Right ventricle myocardium superior (tissue), 1 donor: ENCODE measurements around the gene RNASE4. TPM values are rescaled to one million over a fixed set of nuclear protein-coding genes. Genes with fewer than 3 reads are reported as not detected.
"Not testable (repeated sequence)": the region's sequence is repeated elsewhere in the genome, so short reads cannot be mapped to it uniquely, and the experiment has no call there.

Source experiments
- ATAC-seq: fragments of 200-7000 bp; cut with Tn5 transposase; one replicate; pipeline ENCODE4 v1.9.1; 2020; ENCODE audit warnings: mild to moderate bottlenecking; ENCODE audit not compliant: poor library complexity
- DNase-seq: peaks from one replicate; pipeline ENCODE4 v3.0.0-alpha.2; 2020
- intact Hi-C: fragments of 100-400 bp; cut with DNase I; formaldehyde crosslinking; loops from one replicate; pipeline ENCODE4 v1.11.2; 2022
- long read RNA-seq: library from polyadenylated mRNA; unstranded; transcript quantifications from one replicate; pipeline ENCODE4 v2.0.0, GENCODE V29; 2021
- total RNA-seq: library from RNA; stranded (reverse); fragmentation: NEBNext Ultra II Directional; extraction: Animal tissue kit (Norgen Biotek cat#: 25700); gene quantifications from one replicate; pipeline ENCODE4 v1.2.1, GENCODE V29; 2021
- donor health status: DM: no; HTN: yes; CAD: no; lungs with severe emphysema.

Gene RNASE4, protein sequence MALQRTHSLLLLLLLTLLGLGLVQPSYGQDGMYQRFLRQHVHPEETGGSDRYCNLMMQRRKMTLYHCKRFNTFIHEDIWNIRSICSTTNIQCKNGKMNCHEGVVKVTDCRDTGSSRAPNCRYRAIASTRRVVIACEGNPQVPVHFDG
- total RNA-seq, result 9.4 TPM
- long read RNA-seq, transcript RNASE4-203 (2 exons, 2,520 nt), result major isoform, 17 of 17 reads
- long read RNA-seq, partial matches to known transcripts, result 0 of 17 reads
- long read RNA-seq, other reads (novel, unspliced or antisense), result 0 of 17 reads

DNA sequence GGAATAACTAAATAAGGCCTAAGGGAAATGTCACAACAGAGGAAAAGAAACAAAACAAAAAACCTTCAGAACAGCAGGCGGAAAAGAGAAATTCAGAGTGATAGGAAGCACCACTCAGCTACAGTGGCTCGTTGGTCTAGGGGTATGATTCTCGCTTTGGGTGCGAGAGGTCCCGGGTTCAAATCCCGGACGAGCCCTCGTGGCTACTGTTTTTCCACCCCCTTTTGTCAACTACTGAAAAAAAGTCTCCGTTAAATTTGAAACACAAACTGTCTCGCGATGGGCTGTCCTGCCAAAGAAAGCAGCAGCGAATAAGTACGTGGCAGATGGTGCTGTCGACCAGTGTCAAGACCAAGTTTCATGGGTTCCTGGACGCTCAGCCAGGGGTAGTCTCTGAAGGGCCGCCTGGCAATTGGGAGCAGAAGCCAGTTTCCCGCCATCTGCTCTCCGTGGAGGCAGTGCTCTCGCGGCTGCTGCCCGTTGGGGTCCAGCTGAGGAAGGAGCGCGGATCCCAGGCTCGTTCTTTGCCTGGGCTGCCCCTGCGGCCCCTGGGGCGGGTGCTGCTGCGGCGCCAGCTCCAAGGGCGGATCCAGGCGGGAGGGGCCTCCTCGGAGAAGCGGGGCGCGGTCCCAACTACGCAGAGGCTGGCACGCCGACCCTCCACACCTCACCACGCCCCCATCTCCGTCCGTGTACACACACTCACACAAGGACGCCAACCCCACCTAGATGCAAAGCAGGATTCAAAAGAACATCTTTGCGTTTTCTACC lies at the start of gene RNASE4:
RNASE4 (plus strand) TSS at position 670 of the 771 bp plus-strand sequence. CDS start 14,812 bp downstream, outside the sequence.
- intact Hi-C loops, result loop anchor here (2.0 to 10.0 kb wide), 3 partner anchors 73 to 361 kb away; partner anchors contain the start of genes PARP2 and RNASE7
- peak; percentile 91 for DNase-seq
- ATAC-seq, result peak; percentile 59

- no peak for ATAC-seq
- intact Hi-C loops, result no loop called here
- no peak for DNase-seq
Measured at GRCh38 chr14:20641591-20641990, 42.8 kb upstream of the RNASE4 start, which contains the start of gene OR6S1. TSS of gene OR6S1 (minus strand) at chr14:20641691. CDS start at chr14:20641691, 0 bp downstream.

DNA sequence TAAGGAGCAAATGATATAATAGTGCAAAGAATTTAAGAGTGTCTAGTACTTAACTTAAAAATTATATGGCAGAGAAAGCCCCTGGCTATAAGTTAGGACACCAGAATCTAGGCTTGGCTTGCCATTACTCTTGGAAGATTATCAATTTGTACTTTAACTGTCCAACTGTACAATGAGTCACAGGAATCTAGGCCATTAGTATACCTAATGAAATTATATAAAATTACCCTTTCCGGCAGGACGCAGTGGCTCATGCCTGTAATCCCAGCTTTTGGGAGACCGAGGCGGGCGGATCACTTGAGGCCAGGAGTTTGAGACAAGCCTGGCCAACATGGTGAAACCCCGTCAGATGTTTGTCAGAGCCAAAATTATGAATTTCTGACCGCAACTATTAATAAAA lies 42.2 kb upstream of the RNASE4 start:
- ATAC-seq, result no peak
- DNase-seq, result no peak
- intact Hi-C loops, result no loop called here

DNA sequence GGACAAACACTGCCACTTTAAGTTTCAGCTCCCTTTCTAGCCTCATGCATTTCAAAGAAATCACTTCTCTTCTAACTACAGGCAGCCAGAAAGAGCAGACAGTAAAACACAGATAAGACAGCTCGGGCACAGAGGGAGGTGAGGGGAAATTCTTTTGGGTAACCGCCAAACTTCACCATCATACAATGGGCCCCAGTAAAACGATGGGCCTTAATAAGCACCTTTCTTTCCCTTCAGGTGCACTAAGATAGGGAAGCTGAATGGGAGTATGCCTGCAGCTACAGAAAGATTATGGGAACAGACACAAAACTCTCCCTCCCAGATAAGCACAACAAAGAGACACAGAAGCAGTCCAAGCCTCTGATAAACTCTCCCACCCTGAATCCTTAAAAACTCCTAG lies 41.6 kb upstream of the RNASE4 start:
- DNase-seq, intact Hi-C loops, ATAC-seq: not testable (repeated sequence)

DNA sequence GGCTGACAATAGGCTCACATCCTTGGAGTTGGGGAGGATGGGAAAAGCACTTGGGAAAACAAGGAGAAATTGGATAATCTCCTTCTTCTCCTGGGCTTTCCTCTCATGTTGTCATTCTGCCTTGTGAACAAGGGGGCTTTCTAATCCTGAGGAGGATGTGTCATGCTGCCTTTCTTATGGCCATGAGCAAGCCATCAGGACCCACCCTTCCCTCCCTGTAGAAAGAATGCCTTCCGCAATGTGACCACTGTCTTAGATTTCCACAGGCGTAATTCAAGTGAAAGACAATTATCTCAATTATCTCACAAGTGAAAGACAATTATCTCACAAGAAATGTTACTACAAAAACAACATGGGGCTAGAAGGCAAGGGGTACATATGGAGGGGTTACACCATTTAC lies 39.8 kb upstream of the RNASE4 start:
- ATAC-seq (no peak), DNase-seq (no peak)
- intact Hi-C loops, result no loop called here

DNA sequence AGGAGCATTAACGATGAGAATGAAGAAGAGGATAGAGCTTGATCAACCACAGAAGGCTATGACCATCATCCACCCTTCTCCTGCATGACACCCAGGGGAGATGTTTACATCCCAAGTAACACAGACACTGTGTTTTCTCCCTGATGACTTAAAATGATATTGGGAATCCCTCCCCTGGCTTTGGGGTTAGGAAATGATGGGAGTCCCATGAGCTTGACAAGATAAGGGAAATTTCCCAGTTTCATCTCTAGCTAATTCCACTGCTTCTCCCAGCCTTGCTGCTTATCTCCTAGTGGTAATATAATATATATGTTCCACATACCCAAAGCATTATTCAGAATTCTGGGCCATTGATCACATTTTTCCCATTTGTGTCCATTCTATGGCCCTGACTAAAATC lies 38.9 kb upstream of the RNASE4 start:
- DNase-seq (no peak), ATAC-seq (no peak)
- intact Hi-C loops, result no loop called here

DNA sequence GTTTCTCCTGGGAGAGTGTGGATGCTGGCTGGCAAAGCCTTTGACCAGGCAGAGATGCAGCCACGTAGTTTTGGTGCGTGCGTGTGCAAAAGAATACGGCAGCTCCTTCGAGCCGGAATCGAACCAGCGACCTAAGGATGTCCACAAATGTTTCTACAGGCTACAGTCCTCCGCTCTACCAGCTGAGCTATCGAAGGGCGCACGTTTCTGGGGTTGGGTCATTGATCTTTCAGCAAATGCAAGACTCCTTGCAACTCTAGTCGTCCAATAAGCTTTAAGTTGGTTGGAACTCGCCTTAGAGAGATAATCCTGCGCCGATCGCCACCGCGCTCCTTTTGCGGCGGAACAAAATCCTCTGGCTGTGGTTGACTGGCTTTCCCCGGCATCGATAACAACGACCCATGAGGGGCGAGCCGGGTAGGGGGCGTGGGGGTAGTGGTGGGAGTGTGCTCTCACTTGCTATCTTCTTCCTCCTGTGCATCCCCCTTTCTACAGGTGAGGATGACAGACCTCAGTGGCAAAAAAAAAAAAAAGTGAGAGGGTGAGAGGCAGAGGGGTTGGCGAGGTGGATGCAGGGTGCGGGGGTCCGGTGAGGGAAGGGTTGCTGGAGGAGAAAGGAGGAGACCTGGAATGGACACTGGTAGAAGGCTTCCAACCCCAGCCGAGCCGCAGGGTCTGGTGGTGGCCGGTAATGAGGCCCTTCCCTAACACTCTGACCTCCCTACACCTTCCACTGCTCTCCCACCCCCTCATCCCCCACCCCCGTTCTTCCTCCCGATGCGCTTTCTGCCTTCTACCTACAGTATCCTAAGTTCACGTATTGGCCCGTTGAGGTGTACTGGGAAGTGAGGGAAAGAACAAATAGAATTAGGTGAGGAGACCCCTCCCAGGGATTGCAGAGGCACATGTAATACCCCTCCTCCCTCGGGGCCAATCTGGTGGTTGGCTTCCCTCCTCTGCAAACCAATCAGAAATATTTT lies 31.1 kb upstream of the RNASE4 start:
- intact Hi-C loops, result no loop called here
- ATAC-seq (no peak), DNase-seq (no peak)

DNA sequence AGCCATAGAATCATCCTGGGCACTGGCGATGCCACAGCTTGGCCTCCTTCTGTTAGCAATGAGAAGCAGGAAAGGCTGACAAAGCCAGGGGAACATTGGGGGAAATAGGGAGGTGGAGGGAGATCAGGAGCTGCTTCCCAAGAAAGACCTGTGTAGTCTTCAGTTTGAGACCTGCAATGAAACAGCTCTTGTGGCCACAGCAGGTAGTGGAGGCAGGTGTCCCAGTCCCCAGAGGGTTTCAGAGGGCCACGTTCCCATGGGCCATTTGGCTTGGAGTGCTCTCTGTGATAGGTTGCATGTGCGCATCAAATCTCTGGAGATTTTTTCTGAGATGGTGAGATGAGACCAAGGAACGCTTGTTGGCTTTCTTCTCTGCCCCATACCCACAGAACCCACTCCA lies 28.5 kb upstream of the RNASE4 start:
- intact Hi-C loops, result no loop called here
- ATAC-seq (no peak), DNase-seq (no peak)

DNA sequence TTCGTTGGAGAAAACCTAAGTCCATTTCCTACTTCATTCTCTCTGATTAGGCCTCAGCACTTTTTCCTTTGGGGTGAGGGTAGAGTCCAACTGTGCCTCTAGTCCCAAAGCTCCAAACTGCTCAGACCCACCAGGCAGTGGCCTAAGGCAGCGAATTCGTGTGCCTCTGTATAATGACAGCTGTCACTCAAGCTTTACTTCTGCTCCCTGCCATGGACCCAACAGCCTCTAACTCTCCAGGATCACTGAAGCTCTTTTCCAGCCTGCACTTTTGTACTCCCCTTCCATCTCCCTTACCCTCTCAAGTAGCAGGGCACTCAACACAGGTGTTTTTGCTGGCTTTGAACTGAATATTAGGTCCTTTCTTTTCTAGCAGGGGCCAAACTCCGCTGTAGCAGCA lies 28.1 kb upstream of the RNASE4 start:
- DNase-seq (no peak), ATAC-seq (no peak)
- intact Hi-C loops, result no loop called here

GRCh38 chr14:20657216-20658211 lies 26.8 kb upstream of the RNASE4 start:
- DNase-seq (no peak), ATAC-seq (no peak)
- intact Hi-C loops, result no loop called here

DNA sequence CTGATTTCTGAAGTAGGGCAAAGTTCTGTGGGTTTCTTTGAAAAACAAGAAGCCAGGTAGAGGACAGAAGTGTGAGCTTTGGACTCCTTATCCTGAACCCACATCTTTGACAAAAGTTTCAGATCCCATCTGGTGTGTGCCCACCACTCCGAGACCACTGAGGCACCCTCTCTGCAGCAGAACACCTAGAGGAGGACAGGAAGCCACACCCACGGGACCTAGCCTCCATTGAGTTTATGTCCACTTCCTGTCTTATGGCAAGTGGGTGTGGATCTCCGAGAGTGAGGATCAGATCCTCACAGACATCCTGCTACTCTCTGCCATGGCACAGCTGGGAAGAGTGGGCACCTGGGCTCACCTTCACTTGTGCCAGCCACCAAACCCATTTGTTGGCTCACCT lies 26.1 kb upstream of the RNASE4 start:
- intact Hi-C loops, result no loop called here
- ATAC-seq, result no peak
- no peak for DNase-seq

- DNase-seq, result no peak
- no peak for ATAC-seq
- intact Hi-C loops, result no loop called here
Measured at GRCh38 chr14:20659336-20659735, 25.0 kb upstream of the RNASE4 start.

DNA sequence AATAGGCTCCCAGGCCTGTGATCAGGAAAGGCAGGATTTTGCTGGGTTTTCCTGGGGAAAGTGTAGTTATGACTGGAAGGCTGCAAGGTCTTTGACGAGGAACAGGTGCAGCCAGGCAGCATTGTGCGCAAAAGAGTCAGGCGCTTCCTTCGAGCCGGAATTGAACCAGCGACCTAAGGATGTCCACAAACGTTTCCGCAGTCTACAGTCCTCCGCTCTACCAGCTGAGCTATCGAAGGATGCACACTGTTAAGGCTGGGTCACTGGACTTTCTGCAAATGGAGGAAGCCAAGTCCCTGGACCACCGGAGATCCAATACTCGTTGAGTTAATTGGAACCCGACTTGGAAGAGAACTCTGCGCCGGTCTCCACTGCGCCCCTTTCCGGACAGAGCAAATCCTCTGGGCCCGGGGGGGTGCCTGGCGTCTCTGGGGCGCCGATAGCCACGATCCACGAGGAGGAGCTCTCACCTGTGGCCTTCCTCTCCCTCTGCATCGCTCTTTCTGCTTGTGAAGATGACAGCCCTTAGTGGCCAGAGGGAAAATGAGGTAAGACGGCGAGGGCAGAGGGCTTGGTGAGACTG lies 24.5 kb upstream of the RNASE4 start:
- ATAC-seq (no peak), DNase-seq (no peak)
- intact Hi-C loops, result no loop called here

DNA sequence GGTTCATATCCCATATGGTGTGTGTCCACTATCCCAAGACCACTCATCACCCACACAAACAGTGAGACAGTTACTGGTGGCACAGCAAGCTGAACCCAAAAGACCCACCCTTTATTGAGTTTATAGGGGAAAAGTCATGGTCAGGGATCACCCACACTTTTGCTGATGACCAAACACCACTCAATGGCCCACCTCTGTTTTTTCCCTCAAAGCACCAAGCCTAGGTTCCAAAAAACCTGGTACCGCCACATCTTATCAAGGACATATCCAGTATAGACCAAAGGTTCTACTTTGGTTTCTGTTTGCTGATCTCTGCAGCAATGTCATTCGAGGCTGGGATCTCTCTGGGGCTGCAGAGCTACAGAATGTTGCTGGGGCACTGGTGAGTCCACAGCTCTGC lies 23.2 kb upstream of the RNASE4 start:
- intact Hi-C loops, result no loop called here
- DNase-seq (no peak), ATAC-seq (no peak)

DNA sequence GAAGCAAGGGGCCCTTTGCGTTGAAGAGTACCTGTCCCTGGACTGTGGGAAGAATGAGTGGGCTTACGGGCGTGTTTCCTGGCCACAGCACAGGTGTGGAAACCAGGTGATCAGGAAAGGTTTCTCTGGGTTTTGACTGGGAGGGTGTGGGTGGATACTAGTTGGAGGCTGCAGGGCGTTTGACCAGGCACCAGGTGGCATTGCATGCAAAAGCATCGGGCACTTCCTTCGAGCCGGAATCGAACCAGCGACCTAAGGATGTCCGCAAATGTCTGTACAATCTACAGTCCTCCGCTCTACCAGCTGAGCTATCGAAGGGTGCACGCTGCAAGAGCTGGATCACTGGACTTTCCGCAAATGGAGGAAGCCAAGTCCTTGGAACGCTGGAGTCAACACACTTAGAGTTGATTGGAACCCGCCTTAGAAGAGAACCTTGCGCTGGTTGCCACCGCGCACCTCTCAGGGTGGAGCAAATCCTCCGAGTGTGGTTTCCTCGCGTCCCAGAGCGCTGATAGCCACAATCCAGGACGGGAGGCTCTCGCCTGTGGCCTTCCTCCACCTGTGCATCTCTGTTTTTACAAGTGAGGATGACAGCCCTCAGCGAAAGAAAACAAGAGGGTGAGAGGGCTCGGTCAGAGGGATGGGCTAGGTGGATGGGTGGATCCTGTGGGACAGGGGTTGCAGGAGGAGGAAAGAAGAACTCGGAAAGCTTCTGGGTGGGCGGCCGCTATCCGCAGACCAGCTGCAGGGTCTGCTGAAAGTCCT lies 21.2 kb upstream of the RNASE4 start:
- peak; percentile 62 for DNase-seq
- ATAC-seq, result peak; percentile 53
- intact Hi-C loops, result no loop called here

DNA sequence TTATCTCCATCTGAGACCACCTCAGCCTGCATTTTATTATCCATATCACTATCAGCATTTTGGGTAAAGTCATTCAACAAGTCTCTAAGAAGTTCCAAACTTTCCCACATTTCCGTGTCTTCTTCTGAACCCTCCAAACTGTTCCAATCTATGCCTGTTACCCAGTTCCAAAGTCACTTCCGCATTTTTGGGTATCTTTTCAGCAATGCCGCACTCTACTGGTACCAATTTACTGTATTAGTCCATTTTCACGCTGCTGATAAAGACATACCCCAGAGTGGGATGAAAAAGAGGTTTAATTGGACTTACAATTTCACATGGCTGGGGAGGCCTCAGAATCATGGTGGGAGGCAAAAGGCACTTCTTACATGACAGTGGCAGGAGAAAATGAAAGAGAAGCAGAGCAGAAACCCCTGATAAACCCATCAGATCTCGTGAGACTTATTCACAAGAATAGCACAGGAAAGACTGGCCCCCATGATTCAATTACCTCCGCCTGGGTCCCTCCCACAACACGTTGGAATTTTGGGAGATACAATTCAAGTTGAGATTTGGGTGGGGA lies 17.9 kb upstream of the RNASE4 start:
- intact Hi-C loops, DNase-seq, ATAC-seq: not testable (repeated sequence)
